AG09319 (cell line): ENCODE measurements around the gene MBD3L2B.

Experiments used
- DNase-seq: peaks from one replicate; pipeline ENCODE4 v3.0.0-alpha.2; 2010; ENCODE audit warnings: low read depth; ENCODE audit errors: extremely low read depth
- TF ChIP-seq, protein P1 (sequence below): IDR thresholded peaks from 2 replicates; pipeline ENCODE4 v1.5.1; 2011; ENCODE audit warnings: low read depth, mild to moderate bottlenecking, inconsistent platforms, low read length, moderate library complexity

MBD3L2B gene

DNA sequence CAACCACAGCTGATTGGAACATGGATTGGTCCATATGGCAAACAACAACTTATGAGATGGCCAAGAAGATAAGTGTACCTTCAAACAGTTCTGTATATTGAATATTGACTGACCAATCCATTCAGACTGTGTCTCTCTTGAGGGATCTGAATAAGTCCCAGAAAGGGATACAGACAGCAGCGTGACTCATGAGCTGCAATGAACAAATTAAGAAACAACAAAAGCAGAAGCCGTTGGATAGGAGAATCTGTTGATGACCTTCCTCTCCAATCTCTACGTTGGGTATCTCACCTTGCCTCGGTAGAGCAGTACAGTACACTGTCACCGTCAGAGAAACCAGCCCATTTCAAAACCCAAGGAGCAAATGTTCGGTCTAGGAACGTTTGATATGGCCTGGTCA is 21.3 kb downstream of the MBD3L2B start:
- DNase-seq: no peak
- TF ChIP-seq, protein P1, sequence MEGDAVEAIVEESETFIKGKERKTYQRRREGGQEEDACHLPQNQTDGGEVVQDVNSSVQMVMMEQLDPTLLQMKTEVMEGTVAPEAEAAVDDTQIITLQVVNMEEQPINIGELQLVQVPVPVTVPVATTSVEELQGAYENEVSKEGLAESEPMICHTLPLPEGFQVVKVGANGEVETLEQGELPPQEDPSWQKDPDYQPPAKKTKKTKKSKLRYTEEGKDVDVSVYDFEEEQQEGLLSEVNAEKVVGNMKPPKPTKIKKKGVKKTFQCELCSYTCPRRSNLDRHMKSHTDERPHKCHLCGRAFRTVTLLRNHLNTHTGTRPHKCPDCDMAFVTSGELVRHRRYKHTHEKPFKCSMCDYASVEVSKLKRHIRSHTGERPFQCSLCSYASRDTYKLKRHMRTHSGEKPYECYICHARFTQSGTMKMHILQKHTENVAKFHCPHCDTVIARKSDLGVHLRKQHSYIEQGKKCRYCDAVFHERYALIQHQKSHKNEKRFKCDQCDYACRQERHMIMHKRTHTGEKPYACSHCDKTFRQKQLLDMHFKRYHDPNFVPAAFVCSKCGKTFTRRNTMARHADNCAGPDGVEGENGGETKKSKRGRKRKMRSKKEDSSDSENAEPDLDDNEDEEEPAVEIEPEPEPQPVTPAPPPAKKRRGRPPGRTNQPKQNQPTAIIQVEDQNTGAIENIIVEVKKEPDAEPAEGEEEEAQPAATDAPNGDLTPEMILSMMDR: no peak

DNA sequence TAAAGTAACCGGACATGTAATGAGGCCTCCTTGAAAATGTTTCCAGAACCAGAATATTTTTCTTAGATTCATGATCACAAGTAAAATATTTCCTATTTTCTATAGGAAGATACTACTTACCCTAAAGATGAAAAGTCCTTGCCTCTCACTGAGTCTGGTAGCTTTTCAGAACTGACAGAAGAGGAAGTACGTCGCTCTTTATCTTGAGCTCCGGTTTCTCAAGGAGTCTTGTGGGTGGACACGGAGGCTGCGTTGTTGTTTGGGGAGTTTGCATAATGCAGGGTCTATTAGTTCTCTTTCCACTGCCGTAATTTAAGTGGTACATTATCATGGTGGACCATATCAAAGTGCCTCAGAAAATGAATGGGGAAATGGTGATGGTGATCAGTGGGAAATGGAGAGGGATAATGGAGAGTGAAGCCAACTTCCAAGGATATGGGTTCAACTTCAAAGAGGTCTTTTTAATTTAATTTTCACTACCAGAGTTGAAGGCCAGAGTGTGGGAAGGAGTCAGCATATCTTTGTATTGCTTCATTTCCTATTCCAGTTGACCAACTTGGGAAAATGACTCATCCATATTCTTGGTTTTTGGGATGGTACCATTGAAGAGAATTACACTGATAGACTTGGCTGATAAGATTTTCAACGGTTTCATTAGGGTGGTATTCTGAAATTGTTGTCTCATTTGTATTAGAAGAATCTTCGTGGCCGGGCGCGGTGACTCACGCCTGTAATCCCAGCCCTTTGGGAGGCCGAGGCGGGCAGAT is 23.4 kb downstream of the MBD3L2B start:
- TF ChIP-seq, protein P1: no peak
- no peak for DNase-seq

DNA sequence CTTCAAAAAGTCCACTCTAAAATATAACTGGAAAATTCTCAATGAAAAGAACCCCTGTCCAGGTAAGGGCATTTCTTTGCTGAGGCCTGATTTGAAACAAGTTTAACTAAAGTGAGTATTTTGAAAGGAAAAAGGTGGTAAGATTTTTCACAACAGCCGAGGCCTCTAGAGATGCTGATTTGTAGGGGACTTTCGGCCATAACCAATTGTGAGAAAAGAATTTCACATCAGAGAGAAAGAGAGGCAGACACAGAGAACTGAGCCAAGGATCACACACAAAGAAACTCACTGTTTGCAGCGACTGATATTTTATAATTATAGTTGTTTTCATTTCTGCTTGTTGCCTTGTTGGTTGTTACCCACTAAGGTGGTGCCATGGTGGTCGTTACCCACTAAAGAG is 24.4 kb downstream of the MBD3L2B start:
- no peak for DNase-seq
- TF ChIP-seq, protein P1: no peak

DNA sequence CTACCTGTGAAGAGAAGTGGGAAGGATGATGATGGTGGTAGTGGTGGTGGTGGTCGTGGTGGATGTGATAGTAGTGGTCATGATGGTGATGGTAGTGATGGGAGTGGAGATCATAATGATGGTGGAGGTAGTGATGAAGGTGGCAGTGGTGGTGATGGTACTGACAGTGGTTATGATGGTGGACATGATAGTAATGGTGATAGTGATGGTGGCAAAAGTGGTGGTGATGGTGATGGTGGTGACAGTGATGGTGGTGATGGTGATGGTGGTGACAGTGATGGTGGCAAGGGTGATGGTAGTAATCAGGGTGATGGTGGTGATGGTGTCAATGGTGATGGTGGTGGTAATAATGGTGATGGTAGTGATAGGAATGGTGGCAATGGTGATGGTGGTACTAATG is 26.2 kb downstream of the MBD3L2B start:
- TF ChIP-seq, protein P1: no peak
- no peak for DNase-seq

DNA sequence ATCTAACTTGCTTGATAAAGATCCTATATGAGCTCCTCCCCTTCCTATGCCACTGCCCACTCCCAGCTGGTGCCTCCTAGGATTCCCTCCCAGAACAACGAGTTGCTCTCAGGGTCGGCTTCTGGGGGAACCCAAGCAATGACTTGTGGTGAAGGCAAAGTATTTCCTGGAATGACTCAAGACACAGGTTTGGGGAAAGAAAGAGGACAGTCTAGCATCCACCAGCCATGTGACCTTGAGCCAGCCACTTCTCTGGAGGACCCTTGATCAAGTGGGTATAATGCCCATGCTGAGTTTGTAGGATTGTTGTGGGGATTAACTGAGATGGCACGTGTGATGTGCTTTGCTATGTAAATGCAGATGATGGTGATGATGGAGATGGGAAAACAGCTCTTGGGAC is 33.0 kb downstream of the MBD3L2B start:
- DNase-seq: no peak
- TF ChIP-seq, protein P1: no peak

DNA sequence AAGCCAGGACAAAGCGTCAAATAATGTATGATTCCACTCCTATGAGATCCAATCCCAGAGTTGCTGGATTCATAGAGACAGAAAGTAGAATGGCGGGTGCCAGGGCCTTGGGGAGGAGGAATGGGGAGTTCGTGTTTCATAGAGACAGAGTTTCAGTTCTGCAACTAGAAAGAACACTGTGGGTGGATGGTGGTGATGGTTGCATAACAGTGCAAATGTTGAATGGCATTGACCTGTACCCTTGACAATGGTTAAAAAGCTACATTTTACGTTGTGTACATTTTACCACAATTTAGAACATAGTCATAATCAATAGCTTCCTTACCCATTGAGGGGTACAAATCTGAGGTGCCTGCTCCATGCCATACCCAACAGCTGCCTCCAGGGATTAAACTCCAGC is 33.4 kb downstream of the MBD3L2B start:
- TF ChIP-seq, protein P1: no peak
- DNase-seq: no peak

DNA sequence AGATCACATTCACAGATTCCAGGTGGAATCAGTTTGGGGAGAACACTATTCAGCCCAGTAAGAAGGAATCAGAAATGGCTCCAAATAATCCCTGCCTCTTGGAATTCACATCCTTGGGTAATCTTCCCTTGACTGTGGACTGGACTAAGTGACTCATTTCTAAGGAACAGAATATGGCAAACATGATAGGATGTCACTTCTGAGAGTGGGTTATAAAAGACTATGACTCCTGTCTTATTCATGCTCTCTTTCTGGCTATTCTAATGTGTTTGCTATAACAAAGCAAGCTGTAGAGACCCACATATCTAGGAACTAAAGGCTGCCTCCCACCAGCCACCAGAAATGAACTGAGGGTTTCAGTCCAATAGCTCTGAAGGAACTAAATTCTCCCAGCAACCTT is 37.8 kb downstream of the MBD3L2B start:
- TF ChIP-seq, protein P1: no peak
- no peak for DNase-seq
